ENCODE measurements around the gene CA10.

DNA sequence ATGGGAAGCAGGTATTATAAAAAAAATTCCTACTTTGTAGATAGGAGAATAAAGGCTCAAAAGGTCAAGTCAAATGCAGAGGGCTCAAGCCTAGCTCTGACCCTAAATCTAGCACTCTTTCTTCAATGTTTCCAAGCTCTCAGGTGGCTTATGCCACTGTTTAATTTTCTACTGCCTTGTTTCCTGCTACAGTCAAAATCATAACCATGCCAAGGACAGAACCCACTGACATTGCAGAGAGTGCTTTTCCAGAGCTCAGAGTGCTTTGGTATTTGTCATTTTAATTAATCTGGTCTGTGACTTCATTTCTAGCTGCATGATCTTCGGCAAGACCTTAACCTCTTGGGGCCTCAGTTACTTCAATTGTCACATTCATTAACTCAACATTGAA lies 344.7 kb downstream of the CA10 start:
- TF ChIP-seq CTCF (IDR thresholded peaks at IDR 0.05): no peak
- TF ChIP-seq POLR2A (IDR thresholded peaks at IDR 0.05): no peak
- TF ChIP-seq POLR2AphosphoS5 (IDR thresholded peaks at IDR 0.05): no peak
